ENCODE data around the gene NECTIN4. TPM values are rescaled to one million over a fixed set of nuclear protein-coding genes. Genes with fewer than 3 reads are reported as not detected.
A peak's percentile ranks its signal among the peaks of the same experiment; 100 is the strongest.

NECTIN4 gene
- polyA plus RNA-seq, 3 donors = 3.9 to 4.8 (median 4.4) TPM

- no peak for DNase-seq
These were observed 25.2 kb upstream of the NECTIN4 start for GRCh38 chr1:161114556-161114955.

GRCh38 chr1:161113915-161114314 lies 24.6 kb upstream of the NECTIN4 start:
- no peak for DNase-seq

- DNase-seq = no peak
These were observed 22.2 kb upstream of the NECTIN4 start for GRCh38 chr1:161111527-161111926.

- DNase-seq = no peak
These were observed 21.8 kb upstream of the NECTIN4 start for GRCh38 chr1:161111117-161111516.

GRCh38 chr1:161106431-161106830 lies 17.1 kb upstream of the NECTIN4 start:
- no peak for DNase-seq

GRCh38 chr1:161100556-161100955 lies 11.2 kb upstream of the NECTIN4 start:
- DNase-seq = no peak

GRCh38 chr1:161099090-161099802 lies 9.9 kb upstream of the NECTIN4 start:
- DNase-seq = no peak

GRCh38 chr1:161098210-161099068 lies 9.1 kb upstream of the NECTIN4 start, which contains the start of gene KLHDC9:
Gene KLHDC9 (plus strand): TSS chr1:161098361. CDS start chr1:161098536, 175 bp downstream.
- peak; percentile 85 for DNase-seq

- no peak for DNase-seq
These were observed 7.2 kb upstream of the NECTIN4 start for GRCh38 chr1:161096530-161096929.

- no peak for DNase-seq
These were observed 6.7 kb upstream of the NECTIN4 start for GRCh38 chr1:161096015-161096414.

GRCh38 chr1:161095230-161095629 lies 5.9 kb upstream of the NECTIN4 start:
- DNase-seq = no peak

GRCh38 chr1:161094481-161094880 lies 5.1 kb upstream of the NECTIN4 start:
- no peak for DNase-seq

GRCh38 chr1:161092621-161093028 lies 3.3 kb upstream of the NECTIN4 start:
- DNase-seq = no peak

- no peak for DNase-seq
These were observed 2.6 kb upstream of the NECTIN4 start for GRCh38 chr1:161091796-161092507.

- DNase-seq = no peak
These were observed 1.7 kb upstream of the NECTIN4 start for GRCh38 chr1:161091093-161091492.

- DNase-seq = no peak
These were observed 1.3 kb upstream of the NECTIN4 start for GRCh38 chr1:161090617-161091016.

GRCh38 chr1:161089938-161090337 lies 580 bp upstream of the NECTIN4 start:
- DNase-seq = no peak

- DNase-seq = no peak
These were observed 709 bp downstream of the NECTIN4 start for GRCh38 chr1:161088587-161089110.

GRCh38 chr1:161086457-161086856 lies 2.9 kb downstream of the NECTIN4 start:
- DNase-seq = no peak

- no peak for DNase-seq
These were observed 4.2 kb downstream of the NECTIN4 start for GRCh38 chr1:161085165-161085564.

GRCh38 chr1:161084597-161084988 lies 4.8 kb downstream of the NECTIN4 start:
- no peak for DNase-seq

Measured in renal pelvis (tissue), 4 donors.